Activated CD8-positive, alpha-beta memory T cell treated with anti-CD3 and anti-CD28 coated beads, Interleukin-2, amount 50 U/mL, for 24 hours (primary cell): ENCODE measurements around the gene COL27A1.

Source experiments
- DNase-seq: peaks from one replicate; pipeline ENCODE4 v3.0.0-alpha.2; 2020; ENCODE audit errors: extremely low read depth

Gene COL27A1

DNA sequence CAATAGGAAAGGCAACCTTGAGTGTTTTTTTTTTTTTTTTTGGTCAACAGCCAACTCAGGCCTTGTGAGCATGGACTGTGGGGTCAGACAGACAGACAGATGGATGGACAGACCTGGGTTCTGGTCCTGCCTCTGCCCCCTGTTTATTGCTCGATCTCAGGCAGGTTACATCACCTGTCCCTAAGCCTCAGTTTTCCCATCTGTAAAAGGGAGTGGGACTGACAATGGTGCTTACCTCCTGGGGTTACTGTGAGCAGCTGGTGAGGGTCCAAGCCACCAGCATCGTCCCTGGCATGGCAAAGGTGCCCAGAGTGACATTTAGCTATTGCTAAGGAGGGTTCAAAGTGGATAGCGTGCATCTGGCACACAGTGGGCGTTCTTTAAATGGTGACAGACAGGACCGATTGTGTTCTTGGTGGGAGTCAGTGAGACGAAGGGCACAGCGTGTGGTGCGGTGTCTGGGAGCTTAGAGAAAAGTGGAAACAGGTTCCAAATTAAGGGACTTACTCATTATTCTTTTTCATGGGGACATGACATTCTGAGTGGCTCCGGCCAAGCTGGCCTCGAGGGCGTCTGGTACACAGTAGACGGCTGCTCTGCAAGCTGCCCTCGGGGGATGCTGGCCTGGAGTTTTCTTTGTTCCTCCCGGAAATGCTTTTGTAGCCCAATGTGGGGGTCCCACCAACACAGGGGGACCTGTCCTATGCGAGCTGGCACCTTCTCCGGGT lies 72.1 kb downstream of the COL27A1 start:
- no peak for DNase-seq

DNA sequence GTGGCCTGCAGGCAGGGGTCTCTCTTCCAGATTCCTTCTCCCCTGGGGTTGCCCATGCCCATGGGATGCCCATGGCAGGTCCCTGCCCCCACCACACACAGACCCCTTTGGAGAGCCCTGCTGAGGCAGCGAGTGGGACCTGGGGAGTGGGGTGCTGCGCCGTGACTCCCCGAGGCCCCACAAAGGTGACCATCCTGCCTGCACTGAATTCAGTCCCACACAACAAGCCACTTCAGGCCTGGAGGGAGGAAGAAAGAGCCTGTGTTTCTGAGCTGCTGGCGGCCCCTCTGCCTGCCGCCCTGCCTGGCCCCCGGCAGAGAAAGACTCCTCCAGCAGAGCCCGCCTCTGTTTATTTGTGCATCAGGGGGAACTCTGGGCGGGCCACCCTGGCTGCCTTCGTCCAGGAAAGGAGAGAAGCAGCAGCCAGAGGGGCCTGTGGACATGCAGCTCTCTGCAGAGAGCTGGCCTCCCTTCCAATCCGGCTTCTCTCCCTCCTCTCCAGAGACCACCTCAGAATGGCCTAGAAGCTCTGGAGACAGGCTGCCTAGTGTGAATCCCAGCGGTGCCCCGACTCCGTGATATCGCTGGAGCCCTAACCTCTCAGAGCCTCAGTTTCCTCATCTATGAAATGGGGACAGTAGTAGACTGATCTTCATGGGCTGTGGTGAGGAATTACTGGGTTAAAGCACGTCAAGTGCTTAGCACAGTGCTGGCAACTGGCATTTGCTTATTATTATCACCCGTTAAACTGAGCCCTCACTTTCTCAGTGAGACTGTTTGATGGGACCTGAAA lies 72.9 kb downstream of the COL27A1 start:
- DNase-seq: no peak

DNA sequence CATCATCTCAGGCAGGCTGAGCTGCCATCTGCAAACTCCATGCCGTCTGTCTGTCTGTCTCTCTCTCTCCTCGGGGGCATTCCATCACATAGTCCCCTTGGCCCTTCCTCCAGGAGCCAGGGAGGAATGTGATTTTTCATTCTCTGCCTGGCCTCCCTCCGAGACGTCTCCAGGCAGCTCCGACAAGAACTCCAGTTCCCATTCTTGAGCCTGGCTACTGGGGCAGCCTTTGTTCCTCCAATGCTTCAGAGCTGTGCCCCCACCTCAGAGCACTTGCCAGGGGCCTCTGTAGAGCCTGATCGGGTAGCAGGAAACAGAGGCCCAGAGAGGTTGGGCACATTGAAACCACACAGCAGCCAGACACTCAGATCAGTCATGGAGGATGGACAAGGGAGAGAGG lies 74.0 kb downstream of the COL27A1 start:
- no peak for DNase-seq

DNA sequence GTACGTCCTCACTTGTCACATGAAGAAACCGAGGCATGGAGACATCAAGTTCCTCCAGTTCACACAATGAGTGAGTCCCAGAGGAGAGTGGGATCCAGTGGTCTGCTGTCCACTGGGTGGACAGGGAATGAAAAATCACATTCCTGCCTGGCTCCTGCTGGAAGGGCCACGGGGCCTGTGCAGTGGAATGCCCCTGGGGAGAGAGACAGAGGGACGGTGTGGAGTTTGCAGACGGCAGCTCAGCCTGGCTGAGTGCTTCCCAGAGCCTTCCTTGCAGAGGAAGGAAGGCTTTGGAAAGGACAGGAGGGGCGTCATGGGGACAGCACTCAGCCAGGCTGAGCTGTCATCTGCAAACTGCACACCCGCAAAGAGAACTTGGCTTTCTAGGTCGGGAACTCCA lies 74.7 kb downstream of the COL27A1 start:
- no peak for DNase-seq

DNA sequence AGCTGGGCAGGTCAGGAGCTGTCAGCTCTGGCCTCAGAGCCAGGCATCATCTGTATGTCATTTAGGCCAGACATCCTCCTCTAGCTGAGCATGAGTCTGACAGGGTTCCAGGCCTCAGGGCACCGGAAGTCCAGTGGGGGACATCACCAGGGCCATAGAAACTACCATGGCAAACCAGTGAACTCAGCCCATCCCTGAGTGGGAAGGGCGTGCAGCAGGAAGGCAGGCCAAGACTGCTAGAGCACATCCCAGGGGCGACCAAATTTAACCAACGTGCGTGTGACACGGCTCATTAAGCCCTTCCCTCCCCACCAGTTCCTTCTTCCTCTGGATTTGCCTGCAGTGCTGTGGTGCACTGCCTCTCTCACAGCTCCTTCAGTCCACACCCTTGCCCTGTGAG lies 75.9 kb downstream of the COL27A1 start:
- DNase-seq: no peak

DNA sequence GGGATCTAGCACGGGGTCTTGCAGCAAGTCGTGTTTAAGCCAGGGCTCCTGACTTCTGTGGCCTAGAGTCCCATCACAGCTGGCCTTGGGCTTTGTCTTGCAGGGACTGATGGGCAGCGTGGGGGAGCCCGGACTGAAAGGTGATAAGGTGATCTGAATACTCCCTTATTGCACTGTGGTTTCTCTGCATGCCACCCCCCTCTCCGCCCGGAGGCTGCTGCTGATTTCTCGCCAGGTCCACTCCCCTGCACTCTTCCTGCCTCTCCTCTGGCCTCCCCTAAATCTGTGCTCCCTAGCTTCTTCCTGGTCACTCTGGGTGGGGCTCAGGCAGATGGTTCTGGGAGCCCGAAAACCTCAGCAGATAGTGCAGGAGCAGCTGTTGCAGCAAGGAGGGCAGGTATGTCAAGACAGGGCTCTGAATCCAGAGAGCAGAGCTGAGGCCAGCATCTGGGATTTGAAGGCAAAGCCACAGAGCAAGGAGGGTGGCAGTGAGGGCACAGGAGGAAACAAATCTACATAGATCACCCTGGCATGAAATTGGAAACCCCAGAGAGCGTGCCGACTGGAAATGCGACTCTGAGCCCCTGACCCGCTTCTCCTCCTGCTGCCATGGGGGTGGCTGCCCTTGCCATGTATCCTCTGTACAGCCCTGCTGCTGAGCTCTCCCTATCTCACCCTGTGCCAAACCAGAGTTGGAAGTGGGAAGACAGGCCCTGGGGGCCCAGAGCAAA lies 76.5 kb downstream of the COL27A1 start:
- DNase-seq: no peak

DNA sequence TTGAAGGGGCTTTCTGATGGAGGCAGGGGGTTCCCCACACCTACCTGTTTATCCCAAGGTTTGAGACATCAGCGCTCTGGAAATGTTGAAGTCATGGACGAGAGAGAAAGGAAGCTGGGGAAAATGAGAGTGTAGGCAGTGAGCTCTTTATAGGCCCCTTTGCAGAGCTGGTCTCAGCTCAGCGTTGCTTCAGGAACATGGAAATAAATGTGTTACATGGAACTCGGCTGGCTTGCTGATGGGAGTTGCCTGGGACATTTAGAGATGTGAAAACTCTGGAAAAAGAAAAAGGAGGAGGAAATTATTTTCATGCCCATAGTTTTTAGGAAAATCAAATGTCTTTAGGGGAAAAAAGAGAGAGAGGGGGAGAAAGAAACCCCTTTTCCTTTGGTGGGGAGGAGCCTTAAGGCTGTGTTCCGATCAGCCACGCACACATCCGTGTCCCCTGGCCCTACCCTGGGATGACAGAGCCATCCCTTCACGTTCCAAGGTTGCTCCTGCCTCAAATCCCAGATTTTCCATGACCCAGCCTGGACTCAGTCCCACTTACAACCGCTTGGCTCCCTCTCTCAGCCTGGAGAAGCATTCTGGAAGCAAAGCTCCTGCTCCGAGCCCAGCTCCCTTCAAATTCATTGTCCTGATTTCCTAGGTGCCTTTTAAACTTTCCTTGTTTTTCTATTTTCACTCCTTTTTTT lies 78.3 kb downstream of the COL27A1 start:
- no peak for DNase-seq

DNA sequence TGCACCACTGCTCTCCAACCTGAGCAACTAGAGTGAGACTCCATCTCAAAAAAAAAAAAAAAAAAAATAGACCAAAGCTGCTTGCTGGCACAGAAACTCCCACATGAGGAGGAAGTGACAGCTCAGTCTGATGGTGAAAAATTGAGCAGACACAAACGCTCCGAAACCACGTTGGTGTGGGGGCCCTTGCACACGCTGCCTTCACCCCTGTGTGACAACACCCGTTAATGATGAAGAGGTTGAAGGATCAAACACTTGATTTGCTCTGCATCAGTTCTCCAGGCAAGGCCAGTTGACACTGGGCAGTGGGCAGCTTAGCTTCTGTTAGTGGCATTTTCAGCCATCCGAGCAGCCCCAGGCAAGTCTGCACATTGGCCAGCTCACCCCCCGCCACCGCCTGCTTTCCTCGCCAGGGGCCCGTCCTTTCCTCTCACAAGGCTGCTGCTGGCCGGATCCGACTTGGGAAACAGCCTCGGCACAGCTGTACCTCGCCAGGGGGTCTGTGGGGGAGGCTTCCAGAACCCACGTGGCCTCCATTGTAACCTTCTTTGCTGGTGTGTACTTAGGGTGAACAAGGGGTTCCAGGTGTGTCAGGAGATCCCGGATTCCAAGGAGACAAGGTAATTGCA lies 79.8 kb downstream of the COL27A1 start:
- DNase-seq: no peak

DNA sequence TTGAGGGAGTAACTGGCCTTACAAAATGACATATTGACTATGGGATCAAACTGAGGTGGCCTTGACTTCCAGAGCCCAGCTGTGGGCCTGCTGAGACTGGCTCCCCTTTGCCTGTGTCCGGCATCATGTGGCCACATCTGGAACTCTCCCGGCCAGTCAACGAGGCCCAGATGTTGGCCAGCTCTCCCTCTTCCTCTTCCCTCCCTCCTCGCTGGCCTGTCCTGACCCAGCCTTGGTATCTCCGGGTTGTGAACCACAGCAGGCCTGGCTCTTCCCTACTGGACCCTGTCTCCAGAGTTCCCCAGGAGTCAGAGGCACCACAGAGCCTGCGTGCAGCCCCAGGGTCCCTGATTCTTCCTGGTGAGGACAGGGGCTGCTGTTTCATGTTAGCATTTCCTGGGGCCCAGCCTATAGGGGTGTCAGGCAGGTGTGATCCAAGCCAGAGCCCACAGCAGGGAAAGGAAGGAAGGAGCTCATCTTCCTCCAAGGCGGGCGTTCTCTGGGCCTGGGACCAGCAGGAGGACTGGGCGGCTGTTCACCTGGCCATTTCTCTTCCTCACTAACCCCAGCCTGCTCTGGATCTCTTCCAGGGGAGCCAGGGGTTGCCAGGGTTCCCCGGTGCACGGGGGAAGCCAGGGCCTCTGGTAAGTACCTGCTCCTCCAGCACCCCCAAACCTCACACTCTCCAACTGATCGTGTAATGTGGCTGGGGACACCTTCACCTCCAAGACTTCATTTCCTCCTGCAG lies 81.2 kb downstream of the COL27A1 start:
- no peak for DNase-seq

DNA sequence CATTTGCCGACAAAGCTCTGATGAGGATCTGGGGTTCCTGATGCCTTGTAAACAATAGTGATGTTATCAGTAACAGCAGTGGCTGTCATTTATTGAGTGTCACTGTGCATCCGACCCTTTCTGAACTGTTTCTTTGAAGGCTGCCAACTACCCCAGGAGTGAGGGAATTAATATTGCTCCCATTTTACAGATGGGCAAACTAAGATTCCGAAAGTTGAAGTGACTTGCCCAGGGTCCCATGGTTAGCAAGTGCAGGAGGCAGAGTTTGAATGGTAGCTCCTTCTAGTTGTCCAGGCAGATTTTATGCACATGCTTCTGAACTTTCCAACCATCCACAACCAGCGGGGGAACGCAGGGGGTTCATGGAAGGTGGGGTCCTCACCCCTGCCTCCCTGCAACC lies 81.9 kb downstream of the COL27A1 start:
- DNase-seq: no peak

DNA sequence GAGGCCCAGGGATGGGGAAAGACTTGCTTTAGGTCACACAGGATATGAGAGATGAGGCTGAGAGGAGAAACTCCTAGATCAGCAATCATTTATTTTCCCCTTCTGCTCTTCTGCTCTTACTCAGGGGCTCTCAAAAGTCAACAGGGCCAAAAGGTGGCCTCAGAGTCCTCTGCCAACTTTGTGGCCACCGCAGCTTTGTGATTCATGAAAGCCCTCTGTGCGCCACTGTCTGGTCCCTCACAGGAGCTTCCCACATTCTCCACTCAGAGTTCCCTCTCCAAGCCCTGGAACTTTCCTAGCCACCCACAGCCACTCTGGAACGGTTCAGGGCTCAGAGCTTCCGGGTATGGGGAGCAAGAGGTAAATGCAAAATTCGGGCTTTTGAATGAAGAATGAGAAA lies 82.4 kb downstream of the COL27A1 start:
- no peak for DNase-seq

DNA sequence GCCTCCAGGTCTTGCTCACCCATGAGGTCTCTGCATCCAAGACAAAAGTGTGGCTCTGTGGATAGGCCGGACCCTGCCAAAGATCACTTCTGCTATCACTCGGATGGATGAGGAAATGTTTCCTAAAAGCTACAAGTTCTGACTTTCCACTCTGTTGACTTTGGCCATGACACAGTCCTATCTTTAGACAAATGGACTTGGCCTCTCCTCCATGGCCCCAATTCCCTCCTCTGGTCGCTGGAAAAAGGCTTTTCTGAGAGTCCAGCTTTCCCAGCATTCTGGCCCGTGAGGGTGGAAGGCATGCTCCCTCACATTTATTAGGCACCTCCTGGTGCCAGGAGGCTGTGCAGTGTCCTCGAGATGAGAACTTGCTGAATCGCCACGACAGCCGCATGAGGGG lies 83.1 kb downstream of the COL27A1 start:
- no peak for DNase-seq

DNA sequence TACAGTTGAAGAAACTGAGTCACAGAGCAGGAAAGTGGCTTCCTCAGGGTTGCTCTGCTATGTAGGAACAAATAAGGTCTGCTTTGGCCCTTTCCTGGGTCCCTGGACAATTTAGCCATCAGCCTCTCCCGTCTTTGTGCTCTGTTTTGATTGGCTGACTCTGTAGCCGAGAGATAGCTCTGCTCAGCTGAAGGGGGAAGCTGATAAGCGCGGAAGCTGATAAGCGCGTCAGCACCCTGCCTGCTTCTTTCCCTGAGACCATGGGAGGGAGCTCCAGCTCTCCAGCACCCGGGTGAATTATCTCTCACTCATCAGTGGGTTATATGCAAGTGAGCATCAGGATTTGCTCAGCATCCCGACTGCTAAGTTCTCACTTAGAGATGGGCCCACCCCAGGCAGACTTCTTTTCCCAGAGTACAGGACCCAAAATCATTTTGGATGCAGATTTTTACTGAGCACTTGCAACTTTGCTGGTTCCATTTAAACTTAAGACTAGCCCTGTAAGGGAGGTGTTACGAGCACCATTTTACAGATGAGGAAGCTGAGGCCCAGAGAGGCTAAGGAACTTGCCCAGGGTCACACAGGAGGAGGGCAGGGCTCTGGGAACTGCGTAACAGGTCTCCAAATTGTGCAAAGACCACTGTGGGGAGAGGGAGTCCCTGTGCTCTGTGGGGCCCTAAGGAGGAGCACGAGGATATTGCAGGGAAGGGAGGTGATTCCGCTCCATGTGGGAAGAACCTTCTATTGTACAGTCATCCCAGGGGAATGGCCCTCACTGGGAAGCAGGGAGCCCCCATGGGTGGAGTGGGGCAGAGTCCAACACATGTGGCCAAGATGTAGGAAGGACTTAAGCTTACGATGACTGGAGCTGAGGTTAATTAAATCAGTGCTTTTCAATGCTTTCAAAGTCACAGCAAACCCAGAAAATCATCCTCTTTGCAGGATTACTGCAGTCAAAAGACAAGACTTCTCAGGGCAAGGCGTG lies 83.8 kb downstream of the COL27A1 start:
- DNase-seq: no peak

DNA sequence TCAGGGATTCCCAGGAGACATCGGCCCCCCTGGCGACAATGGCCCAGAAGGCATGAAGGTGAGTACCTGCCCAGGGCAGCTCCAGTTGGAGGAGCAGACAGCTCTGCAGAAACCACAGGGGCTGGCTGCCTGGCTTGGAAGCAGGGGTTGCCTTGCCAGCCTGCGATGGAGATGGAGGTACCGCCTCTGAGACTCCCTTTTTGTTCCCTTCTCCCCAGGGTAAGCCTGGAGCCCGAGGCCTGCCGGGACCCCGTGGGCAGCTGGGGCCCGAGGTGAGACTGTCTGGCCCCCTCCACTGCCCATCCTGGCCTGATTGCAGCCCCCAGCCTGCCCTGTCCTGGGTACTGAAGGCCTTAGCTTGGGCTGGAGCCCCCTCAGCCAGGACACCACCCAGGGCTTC lies 84.9 kb downstream of the COL27A1 start:
- no peak for DNase-seq

DNA sequence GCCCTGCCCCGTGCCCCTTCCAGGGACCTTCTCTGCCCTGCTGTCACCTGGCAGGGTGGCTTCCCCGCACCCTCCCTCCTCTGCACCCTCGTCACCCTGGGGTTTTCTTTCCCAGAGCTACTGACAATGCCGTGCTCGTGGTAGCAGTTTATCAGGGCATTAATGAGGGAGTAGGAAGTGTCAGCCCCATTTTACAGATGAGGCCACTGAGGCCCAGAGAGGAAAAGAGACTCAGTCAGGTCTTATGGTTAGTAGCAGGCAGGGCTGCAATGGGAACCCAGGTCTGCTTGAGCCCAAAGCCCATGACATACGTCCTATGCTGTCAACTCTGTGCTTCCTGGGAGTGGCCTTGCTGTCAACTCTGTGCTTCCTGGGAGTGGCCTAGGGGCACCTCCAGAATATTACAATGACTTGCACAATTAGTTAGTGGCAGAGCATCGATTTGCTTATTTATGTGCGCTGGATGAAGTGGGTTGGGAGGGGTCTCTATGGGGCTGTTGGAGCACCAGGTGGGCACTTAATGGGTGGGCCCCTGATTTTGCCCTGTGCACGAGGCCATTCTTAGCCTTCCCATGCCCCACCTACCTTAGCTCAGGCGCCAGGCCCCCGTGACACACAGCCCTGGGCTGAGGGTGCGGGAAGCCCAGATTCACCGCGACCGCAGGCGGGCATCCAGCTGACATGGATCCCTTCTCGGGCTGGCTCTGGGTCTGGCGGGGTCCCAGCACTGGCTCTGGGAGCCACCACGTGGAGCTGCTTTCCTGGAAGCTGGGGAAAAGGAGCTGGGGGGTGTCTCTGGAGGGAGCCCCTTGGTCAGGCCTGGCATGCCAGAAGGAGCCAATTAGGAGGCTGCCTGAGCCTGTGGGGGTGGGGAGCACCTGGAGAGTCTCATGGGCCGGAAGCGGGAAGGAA lies 85.6 kb downstream of the COL27A1 start:
- no peak for DNase-seq

DNA sequence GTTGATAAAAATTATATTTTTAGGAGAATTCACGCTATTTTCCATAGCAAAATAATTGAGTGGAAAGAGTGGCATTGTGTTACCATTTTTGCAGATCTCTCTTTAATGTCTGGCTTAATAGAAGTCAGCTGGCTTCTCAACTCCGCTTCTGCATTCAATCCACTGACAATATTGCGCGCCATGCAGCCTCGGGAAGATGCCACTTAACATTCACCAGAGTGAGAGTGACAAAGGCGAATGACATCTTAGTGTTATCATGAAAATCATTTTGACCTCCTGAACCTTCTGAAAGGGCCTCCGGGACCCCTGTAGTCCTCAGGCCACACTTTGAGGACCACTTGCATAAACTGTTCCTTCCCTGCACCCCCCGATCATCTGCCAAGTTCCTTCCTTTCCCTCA lies 87.5 kb downstream of the COL27A1 start:
- no peak for DNase-seq

DNA sequence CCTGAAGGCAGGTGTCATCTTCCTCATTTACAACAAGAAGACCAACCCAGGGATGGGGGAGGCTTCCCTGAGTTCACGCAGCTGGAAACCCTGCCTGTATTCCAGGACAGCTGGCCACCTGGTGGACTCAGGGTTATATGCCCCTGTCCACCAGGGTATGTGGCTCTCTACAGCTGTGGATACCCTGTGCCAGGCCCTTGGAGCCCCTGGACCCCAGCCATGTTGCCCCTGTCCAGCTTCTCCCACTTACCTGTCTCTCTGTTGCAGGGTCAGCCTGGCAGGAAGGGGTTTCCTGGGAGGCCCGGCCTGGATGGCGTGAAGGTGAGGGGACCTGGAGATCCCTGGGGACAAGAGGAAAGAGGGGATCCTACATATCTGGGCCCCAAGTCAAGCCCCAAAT lies 87.9 kb downstream of the COL27A1 start:
- DNase-seq: no peak

DNA sequence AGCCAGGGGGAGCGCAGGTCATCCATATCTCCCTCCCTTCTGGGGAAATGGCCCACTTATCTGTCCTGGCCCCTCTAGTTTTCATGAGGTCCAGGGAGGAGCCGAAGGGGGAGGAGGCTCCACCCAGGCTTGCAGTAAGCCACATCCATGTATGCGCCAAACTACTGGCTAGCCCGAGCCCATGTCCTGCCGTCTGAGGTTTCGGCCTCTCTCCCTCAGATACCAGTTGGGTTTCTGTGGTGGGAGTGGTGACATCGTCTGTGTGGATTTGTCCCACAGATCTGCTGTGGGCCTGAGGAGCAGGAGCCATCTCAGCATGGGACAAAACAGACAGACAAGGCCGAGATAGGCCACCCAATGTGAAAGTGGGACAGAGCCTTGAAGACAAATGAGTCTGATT lies 89.2 kb downstream of the COL27A1 start:
- no peak for DNase-seq

DNA sequence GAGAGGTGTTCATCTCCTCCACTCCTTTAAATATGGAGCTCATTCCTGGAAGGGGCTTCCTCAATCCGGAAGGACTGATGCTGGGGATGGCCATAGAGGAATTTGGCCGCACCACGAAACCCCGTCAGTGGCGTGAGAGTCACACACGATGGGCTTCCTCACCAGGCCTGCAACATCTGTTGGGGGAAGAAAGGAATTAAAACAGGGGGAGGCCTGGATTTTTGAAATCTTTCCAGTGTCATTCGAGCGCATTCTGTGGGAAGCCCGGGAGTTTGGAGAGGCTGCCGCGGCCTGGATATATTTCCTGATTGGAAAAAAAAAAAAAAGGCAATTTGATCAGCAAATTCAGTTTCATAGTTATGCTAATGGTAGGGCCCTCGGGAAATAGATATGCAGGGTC lies 91.2 kb downstream of the COL27A1 start:
- no peak for DNase-seq
